ENCODE results near the gene NYAP1.
"Not testable (repeated sequence)": the region's sequence is repeated elsewhere in the genome, so short reads cannot be mapped to it uniquely, and the experiment has no call there.

NYAP1 gene

DNA sequence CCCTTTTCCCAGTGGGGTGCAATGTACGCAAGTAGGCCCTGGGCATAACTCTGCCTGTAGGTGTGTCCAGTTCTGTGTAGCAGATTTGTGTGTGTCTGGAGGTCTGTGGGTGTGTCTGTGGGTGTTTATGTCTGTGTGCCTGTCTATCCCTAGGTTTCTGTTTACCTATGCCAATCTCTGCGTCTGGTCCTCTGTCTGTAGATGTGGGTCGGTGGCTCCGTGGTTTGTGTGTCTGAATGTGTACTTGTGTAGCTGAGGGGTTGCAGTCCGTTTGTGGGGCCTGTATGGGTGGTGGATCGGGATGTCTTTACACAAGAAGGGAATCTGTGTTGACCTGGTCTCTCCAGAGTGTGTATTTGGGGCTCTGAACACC lies 932 bp downstream of the NYAP1 start:
- no peak for DNase-seq

DNA sequence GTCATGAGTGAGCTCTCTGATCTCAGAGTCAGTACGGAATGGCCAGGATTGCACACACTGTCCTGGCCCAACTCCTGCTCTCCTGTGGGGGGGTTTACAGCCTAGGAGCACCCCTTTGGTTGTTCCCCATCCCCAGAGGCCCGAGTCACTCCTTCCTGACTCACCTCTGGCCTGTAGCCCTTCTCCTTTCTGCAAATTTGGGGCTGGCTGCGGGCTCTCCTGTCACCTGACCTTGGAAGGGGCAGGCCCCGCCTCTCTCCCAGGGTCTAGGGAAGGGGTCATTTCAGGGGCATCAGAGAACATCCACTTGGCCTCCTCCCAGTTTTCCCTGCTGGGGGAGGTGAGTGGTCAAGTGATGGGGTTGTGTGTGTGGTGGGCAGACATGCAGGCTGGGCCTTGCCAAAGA lies 1.7 kb downstream of the NYAP1 start:
- DNase-seq, result no peak

DNA sequence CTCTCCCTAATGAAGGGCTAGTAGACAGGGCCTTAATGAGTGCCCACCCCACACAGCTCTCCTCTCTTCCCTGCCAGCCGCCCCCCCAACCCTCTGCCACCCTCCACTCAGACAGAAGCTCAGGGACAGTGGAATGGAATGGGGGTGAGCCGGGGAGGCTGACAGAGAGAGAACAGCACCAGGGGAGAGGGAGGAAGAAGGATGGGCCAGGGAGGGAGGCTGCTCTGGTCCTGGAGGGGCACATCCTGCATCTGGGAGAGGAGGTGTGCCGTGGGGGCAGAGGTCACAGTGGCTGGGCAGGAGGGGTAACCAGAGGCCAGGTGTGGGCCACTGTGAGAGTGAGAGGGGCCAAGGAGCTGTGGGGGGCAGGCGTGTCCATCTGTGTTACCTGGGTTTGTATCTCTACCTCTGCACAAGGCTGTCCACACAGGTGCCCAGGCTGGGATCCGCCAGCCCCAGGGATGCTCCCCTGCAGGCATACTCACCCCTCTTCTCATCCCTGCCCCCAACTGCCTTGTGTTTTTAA lies 2.4 kb downstream of the NYAP1 start:
- DNase-seq, result no peak

DNA sequence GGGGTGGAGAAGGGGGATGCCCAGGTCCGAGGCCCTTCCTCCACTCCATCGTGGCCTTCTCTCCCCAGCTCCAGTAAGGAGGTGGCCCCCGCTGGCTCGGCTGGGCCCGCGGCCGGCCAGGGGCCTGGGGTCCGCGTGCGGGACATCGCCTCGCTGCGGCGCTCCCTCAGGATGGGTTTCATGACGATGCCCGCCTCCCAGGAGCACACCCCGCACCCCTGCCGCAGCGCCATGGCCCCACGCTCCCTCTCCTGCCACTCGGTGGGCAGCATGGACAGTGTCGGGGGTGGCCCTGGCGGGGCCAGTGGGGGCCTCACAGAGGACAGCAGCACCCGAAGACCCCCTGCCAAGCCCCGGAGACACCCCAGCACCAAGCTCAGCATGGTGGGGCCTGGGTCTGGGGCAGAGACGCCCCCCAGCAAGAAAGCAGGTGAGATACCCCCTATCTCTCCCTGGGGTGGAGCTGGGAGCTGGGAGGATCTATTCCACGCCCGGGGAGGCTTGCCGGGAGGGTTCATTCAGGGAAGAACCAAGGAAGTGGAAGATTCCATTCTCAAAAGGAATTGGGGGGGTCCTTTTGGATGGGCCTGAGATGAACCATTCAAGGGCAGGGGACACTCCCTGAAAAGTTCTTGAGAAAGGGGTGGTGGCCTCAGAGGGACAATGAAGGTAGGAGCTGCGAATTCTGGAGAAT lies 3.2 kb downstream of the NYAP1 start:
- no peak for DNase-seq

DNA sequence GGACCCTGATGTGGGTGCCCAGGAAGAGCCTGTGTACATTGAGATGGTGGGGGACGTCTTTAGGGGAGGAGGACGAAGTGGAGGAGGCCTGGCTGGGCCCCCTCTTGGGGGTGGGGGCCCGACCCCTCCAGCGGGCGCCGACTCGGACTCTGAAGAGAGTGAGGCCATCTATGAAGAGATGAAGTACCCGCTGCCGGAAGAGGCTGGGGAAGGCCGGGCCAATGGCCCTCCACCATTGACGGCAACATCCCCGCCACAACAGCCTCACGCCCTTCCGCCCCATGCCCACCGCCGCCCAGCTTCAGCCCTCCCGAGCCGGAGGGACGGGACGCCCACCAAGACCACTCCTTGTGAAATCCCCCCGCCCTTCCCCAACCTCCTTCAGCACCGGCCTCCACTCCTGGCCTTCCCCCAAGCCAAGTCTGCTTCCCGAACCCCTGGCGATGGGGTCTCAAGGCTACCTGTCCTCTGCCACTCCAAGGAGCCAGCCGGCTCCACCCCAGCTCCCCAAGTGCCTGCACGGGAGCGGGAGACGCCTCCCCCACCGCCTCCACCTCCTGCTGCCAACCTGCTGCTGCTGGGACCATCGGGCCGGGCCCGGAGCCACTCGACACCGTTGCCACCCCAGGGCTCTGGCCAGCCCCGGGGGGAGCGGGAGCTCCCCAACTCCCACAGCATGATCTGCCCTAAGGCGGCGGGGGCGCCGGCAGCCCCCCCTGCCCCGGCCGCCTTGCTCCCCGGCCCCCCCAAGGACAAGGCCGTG lies 4.8 kb downstream of the NYAP1 start:
- DNase-seq, result no peak

DNA sequence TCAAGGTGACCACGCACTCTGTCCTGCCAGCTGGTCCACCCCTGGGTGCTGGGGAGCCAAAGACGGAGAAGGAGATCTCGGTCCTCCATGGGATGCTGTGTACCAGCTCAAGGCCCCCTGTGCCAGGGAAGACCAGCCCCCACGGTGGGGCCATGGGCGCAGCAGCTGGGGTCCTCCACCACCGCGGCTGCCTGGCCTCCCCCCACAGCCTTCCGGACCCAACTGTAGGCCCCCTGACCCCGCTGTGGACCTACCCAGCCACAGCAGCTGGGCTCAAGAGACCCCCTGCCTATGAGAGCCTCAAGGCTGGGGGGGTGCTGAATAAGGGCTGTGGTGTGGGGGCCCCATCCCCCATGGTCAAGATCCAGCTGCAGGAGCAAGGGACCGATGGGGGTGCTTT lies 5.4 kb downstream of the NYAP1 start:
- DNase-seq, result no peak

DNA sequence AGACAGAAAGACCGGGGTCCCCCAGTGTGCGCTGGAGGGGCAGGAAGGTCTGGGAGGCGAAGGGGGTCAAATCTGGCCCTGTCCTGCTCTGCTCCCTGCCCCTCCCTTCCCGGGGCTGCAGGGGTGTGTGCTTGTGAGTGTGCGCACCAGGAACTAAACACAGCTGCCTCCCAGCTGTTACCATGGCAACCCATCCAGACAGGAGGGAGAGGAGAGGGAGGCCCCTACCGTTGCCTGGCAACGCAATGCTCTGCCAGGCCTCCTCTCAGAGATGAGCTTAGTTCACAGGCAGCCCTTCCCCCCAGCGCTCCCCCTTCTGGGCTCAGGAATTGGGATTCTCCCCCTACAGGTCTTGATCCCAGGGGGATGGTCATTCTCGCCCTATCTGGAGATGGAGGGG lies 6.1 kb downstream of the NYAP1 start:
- DNase-seq, result peak in 1 of 2 experiments; percentile 2

DNA sequence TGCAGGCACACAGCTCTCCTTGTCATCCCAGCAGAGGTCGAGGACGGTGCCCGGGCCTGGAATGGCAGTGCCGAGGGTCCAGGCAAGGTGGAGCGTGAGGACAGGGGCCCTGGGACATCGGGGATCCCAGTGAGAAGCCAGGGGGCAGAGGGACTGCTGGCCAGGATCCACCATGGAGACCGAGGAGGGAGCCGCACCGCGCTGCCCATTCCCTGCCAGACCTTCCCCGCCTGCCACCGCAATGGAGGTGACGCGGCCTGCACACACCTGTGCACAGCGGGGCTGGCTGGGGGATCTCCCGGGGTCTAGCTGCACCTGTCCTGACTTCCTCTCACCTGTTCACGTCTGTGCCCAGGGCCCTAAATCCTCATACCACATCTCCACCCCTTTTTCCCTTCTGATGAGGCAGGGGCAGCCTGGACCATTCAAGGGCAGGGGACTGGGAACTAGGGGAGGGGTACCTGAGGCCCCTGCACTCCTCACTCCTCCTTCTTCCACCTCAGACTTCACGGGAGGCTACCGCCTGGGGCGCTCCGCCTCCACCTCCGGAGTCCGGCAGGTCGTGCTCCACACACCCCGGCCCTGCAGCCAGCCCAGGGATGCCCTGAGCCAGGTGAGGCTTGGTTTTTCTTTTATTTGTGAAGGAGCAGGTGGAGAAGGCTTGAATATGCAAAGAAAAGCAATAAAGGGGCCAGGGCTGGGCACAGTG lies 6.9 kb downstream of the NYAP1 start:
- DNase-seq, result no peak

DNA sequence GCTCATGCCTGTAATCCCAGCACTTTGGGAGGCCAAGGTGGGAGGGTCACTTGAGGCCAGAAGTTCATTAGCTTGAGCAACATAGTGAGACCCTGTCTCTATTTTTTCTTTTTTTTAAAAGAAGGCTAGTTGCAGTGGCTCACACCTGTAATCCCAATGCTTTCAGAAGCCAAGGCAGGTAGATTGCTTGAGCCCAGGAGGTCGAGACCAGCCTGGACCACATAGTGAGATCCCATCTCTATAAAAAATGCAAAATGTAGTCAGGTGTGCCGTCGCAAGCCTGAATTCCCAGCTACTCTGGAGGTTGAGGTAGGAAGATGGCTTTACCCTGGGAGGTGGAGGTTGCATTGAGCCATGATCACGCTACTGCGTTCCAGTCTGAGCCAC lies 7.5 kb downstream of the NYAP1 start:
- no peak for DNase-seq

DNA sequence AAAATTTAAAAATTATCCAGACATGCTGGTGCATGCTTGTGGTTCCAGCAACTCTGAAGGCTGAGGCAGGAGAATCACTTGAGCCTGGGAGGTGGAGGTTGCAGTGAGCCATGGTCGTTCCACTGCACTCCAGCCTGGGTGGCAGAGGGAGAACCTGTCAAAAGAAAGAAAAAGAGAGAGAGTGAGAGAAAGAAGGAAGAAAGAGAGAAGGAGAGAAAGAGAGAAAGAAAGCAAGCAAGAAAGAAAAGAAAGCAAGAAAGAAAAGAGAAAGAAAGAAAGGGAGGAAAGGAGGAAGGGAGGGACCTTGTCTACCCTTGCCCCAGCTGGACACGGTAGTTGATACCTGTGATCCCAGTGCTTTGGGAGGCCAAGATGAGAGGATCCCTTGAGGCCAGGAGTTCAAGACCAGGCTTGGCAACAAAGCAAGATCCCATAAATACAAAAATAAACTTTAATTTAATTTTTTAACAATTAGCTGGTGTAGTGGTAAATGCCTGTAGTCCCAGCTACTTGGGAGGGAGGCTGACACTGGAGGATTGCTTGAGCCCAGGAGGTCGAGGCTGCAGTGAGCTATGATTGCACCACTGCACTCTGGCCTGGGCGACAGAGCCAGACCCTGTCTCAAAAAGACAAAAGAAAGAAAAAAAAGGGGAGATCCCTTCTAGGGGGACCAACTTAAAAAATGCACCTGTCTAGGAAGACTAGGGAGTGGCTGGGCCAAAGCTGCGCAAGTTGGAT lies 9.2 kb downstream of the NYAP1 start:
- no peak for DNase-seq

DNA sequence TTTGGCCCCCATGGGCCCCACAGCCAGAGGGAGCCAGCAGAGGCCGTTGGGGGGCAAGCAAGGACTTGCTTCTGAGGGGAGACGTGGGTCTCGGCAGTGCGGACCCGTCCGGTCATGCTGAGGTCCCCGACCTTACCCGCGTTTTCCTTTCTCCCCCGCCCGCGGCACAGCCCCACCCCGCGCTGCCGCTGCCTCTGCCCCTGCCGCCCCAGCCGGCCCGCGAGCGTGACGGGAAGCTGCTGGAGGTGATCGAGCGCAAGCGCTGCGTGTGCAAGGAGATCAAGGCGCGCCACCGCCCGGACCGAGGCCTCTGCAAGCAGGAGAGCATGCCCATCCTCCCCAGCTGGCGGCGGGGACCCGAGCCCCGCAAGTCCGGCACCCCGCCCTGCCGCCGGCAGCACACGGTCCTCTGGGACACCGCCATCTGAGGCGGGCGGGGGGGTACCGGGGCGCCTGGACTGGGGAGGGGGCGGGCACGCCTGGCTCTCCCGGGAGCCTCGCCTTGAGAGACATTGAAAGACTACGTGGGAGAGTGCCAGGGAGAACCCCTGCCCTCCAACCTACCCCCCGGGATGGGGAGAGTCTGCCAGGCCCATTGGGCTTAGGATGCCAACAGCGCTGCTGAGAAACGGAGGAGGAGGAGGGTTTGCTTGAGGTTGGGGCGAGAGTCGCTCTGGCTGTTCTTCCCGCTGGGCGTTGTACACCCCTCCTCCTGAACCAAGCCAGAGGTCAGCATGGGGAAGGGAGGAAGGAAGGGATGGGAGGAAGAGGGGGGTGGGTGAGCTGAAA lies 9.9 kb downstream of the NYAP1 start:
- DNase-seq, result no peak

DNA sequence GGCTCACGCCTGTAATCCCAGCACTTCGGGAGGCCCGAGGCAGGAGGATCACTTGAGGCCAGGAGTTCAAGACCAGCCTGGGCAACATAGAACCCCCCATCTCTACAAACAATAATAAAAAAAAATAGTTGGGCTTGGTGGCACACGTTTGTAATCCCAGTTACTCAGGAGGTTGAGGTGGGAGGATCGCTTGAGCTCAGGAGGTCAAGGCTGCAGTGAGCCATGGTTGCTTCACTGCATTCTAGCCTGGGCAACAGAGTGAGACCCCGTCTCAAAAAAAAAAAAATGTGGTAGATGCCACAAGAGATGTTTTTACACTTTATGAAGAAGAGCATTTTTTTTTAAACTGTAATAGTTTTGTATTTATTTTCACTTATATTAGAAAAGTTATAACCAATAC lies 12.8 kb downstream of the NYAP1 start:
- no peak for DNase-seq

DNA sequence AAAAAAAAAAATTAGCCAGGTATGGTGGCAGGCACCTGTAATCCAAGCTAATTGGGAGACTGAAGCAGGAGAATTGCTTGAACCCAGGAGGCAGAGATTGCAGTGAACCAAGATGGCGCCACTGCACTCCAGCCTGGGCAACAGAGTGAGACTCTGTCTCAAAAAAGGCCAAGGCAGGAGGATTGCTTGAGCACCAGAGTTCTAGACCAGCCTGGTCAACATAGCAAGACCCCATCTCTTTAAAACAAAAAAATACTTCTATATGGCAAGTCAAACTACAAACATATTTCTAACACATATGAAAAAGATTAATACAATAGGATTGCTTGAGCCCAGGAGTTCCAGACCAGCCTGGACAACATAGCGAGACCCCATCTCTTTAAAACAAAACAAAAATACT lies 17.0 kb downstream of the NYAP1 start:
- DNase-seq, result not testable (repeated sequence)

DNA sequence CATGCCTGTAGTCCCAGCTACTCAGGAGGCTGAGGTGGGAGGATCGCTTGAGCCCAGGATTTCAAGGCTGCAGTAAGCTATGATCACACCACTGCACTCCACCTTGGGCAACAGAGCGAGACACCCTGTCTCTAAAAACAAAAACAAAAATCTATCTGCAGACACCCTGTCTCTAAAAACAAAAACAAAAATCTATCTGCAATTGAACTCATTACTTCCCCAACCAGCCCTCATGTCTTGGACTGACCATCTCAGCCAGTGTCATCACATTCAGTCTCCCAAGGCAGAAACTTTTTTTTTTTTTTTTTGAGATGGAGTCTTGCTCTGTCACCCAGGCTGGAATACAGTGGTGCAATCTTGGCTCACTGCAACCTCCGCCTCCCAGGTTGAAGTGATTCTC lies 20.3 kb downstream of the NYAP1 start:
- not testable (repeated sequence) for DNase-seq

DNA sequence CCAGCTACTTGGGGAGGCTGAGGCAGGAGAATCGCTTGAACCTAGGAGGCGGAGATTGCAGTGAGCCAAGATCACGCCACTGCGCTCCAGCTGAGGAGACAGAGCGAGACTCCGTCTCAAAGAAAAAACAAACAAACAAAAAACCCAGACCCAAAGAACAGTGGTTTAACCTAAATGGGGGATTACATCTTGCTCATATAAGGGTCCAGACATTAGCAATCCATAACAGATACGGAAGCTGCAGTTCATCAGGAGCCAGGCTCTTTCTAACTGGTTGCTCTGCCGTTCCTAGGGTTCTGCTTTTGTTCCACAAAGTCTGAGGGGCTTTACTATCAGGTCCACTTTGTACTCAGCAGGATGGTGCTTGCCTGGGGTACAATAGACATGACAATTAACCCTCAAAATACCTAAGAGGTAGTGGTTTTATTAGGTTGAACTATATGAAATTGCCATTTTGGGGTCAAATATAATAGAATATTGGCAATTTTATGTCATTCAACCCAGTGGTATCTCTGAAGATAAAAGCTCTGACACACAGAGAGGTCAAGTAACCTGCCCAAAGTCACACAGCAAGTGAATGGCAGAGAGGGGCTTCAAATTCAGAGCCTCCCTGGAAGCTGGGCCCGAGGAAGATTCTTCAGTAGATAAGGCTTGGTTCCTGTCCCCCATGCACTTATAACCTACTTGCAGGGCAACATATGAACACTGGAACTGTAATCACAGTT lies 21.3 kb downstream of the NYAP1 start:
- DNase-seq, result no peak

DNA sequence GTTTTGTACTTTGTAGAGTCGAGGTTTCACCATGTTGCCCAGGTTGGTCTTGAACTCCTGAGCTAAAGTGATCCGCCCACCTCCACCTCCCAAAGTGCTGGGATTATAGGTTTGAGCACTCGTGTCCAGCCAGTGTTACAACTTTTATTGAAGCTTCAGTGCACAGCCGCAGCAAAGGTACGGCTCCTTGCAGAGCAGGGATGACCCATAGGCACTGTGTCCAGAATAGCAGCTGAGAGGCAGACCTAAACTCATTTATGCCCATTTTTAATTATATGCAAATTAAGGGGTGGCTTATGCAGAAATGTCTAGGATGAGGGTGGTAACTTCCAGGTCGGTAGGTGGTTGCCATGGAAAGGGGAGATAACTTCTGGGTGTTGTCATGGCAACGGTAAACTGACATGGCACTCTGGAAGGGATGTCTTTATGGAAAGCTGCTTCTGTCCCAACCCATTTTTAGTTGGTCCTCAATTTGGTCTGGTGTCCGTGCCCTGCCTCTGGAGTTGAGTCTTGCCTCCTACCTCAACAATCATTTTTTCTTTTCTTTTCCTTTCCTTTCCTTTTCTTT lies 22.7 kb downstream of the NYAP1 start:
- DNase-seq, result no peak

DNA sequence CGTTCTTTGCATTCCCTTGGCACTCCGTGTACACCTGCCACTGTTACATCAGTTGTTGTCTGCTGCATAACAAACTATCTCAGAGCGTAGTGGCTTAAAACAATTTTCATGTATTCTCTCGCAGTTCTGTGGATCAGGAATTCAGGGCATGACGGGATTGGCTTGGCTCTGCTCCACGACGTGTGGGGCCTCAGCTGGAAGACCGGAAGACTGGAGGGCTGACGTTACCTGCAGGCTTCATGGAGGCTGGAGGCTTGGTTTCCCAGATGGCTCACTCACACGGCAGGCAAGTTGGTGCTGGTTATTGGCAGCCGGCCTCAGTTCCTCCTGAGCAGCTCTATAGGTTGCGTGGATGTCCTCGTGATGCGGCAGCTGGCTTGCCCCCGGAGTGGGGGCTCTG lies 25.5 kb downstream of the NYAP1 start:
- no peak for DNase-seq

DNA sequence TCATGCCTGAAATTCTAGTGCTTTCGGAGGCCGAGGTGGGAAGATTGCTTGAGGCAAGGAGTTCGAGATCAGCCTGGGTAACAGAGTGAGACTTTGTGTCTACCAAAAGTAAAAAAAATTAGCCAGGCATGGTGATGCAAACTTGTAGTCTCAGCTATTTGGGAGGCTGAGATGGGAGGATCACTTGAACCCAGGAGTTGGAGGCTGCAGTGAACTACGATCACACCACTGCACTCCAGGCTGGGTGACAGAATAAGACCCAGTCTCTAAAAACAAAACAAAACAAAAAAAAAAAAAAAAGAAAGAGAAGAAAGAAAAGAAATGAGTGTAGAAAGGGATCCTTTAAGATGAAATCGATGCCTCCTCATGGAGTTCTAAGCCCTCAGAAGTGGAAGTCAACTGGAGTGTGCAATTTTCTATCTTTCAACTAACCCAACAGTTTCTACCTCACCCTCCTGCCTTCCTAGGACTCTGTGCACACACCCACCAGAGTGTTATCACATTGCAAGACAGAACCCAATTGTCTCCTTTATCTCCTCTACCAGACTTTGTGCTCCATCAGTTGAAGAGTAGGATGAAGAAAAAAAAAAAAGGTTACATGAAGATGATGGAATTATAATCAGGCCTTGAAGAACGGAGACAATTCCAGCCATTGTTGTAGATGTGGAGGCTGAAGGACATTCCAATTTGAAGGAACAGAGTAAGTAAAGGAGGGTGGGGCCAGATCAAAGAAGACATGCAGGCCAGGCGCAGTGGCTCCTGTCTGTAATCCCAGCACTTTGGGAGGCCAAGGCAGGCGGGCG lies 26.9 kb downstream of the NYAP1 start:
- DNase-seq, result no peak

DNA sequence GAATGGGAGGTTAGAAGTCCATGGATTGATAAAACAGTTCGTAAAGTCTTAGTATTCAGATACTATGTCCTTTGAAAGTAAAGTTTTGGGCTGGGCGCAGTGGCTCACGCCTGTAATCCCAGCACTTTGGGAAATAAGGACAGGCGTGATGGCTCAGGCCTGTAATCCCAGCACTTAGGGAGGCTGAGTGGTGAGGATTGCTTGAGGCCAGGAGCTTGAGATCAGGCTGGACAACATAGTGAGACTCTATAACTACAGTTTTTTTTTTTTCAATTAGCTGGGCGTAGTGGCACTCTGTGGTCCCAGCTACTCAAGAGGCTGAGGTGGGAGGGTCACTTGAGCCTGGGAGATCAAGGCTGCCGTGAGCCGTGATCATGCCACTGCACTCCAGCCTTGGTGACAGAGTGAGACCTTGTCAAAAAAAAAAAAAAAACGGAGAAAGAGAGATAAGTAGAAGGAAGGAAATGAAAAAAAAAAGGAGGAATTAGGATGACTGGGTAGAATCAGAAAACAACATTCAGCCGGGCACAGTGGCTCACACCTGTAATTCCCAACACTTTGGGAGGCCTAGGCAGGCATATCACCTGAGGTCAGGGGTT lies 29.6 kb downstream of the NYAP1 start:
- no peak for DNase-seq

DNA sequence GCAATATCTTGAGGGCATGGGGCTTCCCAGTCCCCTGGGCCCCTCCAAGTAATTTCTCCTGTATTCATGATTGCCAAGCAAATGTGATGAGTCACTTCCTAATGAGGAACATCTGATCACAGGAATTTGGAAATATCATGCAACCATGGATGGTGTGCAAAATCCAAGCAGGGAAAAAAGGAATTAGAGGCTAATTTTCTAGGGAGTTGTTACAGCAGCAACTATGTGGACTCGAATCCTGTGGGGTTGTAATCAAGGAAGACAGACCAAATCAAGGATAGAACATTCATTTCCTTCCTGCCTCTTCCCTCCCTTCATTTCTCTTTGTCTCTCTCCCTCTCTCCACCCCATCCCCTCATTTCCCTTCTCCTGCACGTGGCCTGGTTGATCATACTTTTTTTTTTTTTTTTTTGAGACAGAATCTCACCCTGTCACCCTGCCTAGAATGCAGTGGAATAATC lies 31.4 kb downstream of the NYAP1 start:
- DNase-seq, result no peak
